ENCODE measurements around the gene MALRD1.

- no peak for TF ChIP-seq SIN3A (IDR thresholded peaks at IDR 0.05; ENCODE audit: borderline replicate concordance, insufficient read depth, low read length)
- TF ChIP-seq, protein P1, sequence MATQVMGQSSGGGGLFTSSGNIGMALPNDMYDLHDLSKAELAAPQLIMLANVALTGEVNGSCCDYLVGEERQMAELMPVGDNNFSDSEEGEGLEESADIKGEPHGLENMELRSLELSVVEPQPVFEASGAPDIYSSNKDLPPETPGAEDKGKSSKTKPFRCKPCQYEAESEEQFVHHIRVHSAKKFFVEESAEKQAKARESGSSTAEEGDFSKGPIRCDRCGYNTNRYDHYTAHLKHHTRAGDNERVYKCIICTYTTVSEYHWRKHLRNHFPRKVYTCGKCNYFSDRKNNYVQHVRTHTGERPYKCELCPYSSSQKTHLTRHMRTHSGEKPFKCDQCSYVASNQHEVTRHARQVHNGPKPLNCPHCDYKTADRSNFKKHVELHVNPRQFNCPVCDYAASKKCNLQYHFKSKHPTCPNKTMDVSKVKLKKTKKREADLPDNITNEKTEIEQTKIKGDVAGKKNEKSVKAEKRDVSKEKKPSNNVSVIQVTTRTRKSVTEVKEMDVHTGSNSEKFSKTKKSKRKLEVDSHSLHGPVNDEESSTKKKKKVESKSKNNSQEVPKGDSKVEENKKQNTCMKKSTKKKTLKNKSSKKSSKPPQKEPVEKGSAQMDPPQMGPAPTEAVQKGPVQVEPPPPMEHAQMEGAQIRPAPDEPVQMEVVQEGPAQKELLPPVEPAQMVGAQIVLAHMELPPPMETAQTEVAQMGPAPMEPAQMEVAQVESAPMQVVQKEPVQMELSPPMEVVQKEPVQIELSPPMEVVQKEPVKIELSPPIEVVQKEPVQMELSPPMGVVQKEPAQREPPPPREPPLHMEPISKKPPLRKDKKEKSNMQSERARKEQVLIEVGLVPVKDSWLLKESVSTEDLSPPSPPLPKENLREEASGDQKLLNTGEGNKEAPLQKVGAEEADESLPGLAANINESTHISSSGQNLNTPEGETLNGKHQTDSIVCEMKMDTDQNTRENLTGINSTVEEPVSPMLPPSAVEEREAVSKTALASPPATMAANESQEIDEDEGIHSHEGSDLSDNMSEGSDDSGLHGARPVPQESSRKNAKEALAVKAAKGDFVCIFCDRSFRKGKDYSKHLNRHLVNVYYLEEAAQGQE (IDR thresholded peaks at IDR 0.05; ENCODE audit: insufficient read depth in 1 of 2, low read depth in 2 of 2, low read length in 2 of 2) = no peak
- no peak for TF ChIP-seq POLR2AphosphoS5 (IDR thresholded peaks at IDR 0.05; ENCODE audit: low read depth, low read length)
- no peak for TF ChIP-seq TAF1 (IDR thresholded peaks at IDR 0.05; ENCODE audit: borderline replicate concordance, insufficient read depth, low read length)
- no peak for TF ChIP-seq FOXP2 (optimal IDR thresholded peaks at IDR 0.05; ENCODE audit: borderline replicate concordance, extremely low read depth, extremely low read length, insufficient read depth)
Observed at GRCh38 chr10:19466709-19467108, 418.1 kb downstream of the MALRD1 start.

Measured in PFSK-1 (cell line).